ENCODE results near the gene RBMS1. TPM values are rescaled to one million over a fixed set of nuclear protein-coding genes. Genes with fewer than 3 reads are reported as not detected.

Gene RBMS1
- polyA plus RNA-seq, 1 donor from 2014 or later, result 19.2 TPM

DNA sequence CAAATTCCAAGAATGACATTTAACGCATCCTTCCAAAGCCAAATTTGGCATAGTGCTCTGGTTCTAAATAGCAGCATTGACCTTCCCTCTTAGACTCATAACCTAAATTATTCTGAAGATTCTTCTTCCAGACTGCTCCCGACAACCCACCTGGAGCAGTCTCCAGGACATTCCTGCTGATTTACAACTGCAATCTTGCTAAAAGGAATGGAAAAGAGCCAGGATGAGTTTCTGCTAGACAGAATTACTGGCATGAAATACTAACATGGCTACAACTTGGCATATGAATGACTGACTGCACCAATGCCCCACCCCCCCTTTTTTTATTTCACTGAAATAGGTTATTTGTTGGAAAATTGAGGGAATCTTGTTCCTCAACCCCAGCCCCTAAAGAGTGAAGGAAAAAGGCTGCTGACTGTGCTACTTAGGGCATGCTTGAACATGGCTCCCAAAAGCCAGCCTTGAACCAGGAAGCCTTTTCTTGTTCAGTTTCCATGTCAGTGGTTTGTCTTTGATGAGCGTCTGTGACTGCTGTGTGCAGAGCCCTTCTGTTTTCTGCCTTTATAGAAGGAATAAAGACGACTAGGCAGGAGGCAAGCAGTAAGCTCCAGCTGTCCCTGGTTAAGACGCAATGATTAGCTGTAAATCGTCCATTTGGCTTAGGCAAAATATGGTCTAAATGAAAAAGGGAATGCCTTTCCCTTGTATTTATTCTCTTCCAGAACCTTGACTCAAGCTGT lies 246.1 kb downstream of the RBMS1 start:
- peaks cover 2% of the 10 kb centered on the region for H3K27me3 Mint-ChIP-seq
- H3K9me3 Mint-ChIP-seq, result no peaks in the 10 kb centered on the region
- no peak overlapping the region for H3K27ac Mint-ChIP-seq
- H3K36me3 Mint-ChIP-seq, result no peaks in the 10 kb centered on the region
- H3K4me1 Mint-ChIP-seq, result peaks cover 0 to 3% (median 2%) of the 10 kb centered on the region in 3 donors
- H3K4me3 Mint-ChIP-seq, result no peak overlapping the region

DNA sequence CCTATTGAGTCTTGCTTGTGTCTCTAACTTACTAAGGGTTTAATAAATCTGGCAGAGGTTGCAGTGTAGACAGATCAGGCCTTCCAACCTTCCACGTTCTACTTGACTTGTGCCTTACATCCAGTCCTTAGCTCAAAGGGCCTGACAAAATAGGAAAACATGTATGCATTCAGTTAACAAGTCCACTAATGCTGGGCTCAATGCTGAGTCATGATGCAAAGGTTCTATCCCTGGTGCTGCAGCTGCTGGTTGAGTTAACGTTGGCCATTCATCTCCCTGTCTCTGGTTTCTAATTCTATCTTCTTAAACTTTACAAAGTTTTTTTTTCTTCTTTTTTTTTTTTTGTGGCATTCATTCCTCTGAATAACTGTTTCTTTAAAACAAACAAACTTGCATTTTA lies 247.3 kb downstream of the RBMS1 start:
- Mint-ChIP-seq H3K27ac (no peak overlapping the region), H3K9me3 (no peaks in the 10 kb centered on the region), H3K4me3 (no peak overlapping the region), H3K27me3 (peaks cover 2% of the 10 kb centered on the region), H3K4me1 (peaks cover 0 to 1% (median 0%) of the 10 kb centered on the region in 3 donors), H3K36me3 (no peaks in the 10 kb centered on the region)

DNA sequence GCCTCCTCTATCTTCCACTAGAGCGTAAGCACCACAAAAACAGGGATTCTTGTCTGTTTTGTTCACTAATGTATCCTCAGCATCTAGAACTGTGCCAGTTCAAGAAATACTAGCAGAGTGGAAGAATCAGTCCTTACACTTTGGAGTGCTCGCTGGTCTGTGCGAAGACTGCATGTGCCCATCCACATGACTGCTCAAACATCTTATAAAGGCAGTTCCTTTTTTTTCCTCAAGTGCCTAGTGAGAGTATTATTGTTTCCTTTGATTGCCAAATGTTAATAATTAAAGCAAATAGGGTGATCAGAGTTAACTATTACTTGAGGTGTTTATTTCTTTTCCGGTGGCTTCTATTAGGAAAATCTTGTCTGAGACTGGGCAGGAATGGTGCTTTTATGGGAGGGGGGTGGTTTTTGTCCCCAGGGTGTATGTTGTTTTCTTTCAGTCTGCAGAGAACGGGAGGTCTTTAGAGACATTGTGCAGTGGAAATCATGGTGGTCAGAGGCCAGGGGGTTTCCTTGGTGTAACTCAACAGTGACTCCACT lies 247.9 kb downstream of the RBMS1 start:
- Mint-ChIP-seq H3K27ac (no peak overlapping the region), H3K36me3 (no peaks in the 10 kb centered on the region), H3K4me1 (peaks cover 0 to 1% (median 0%) of the 10 kb centered on the region in 3 donors), H3K4me3 (no peak overlapping the region), H3K9me3 (no peaks in the 10 kb centered on the region), H3K27me3 (peaks cover 2% of the 10 kb centered on the region)

DNA sequence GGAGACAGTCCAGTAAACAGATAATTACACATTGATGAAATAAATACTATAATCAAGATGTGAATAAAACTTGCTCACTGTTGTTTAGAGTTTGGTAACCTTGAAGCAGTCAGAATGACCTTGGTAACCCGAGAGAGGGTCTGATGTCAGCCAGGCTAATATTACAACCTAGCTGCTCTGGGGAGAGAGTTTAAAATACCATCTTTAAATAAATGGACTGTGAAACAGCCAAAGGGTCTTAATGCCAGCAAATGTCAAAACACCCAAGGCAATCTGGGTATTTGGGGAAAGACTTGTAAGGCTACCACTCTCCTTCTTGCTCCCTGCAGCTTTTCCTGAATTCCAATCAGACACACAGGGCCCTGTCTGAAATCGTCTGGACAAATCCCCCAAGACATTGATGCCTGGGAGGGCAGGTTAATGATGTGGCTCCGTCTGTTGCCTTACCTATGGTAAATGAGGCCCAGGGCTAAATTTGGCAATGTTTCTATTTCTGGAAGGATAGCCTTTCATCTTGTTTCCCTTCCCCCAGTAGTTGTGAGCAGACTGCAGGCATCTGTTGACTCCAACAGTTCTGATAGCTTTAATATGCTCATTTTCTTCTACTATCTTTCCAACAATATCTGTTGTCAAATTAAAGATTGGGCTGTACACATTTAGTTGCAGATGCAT lies 250.6 kb downstream of the RBMS1 start:
- H3K4me1 Mint-ChIP-seq, result peaks cover 0 to 2% (median 1%) of the 10 kb centered on the region in 3 donors
- no peak overlapping the region for H3K4me3 Mint-ChIP-seq
- H3K27me3 Mint-ChIP-seq, result peaks cover 2% of the 10 kb centered on the region
- no peaks in the 10 kb centered on the region for H3K36me3 Mint-ChIP-seq
- no peak overlapping the region for H3K27ac Mint-ChIP-seq
- no peaks in the 10 kb centered on the region for H3K9me3 Mint-ChIP-seq

DNA sequence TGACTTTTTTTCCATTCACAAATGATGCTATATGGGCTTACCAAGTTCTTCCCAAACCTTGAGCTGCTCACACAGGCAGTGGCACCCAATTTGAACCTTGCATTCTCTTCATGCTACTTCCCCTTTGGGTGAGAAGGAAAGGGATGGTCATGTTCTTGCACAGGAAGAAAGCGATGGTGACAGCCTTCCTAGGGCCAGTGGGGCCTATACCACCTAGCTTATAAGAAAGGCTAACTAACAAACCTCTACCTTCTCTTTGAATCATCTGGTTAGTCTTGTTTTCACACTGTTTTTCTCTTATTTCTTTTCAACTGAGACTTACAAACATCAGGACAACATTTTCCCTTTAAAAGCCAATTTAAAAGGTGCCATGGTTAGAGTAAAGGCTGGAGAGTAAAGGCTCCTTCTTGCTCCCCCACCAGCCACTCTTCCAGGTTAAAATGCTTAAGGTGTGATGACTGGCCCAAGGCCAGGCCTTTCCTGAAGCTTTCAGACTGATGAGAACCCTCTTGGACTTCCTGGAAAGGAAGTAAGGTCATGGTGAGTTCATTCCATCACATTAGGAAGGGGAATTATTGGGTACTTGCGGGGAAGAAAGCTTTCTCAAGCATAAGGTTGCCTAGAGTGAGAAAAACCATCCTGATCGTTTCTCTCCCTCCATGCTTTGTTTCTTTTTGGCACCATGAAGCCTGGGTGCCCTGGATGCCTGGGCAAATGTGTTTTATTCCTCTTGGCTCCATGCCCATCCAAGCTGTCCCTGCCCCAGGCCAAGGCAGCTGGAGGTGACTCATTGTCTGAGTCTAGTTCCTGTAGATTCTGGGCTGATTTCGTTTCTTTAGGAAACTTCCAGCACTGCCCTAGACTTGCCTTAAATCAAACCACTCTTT lies 252.1 kb downstream of the RBMS1 start:
- no peak overlapping the region for H3K27ac Mint-ChIP-seq

DNA sequence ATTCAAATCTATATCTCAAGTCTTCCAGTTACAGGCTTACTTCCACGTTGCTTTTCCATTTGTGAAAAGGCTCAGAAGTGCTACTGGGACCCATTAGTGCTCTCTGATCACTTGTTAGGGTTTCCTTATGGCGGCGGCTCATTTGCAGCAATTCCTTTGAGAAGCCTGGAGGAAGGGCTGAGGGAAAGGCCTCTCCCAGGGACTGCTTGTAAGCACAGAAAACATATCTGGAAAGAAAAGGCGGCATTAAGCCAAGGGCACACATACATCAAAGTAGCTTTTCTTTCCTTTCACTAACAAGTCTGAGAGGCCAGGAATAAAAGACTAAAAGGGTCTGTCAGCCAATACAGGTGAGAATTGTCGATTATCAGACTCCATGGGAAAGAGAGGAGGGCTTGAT lies 254.2 kb downstream of the RBMS1 start:
- H3K27ac Mint-ChIP-seq, result peak overlapping the region in 1 of 3 donors; percentile 39
- no peak overlapping the region for H3K4me3 Mint-ChIP-seq
- H3K9me3 Mint-ChIP-seq, result no peaks in the 10 kb centered on the region
- H3K27me3 Mint-ChIP-seq, result peaks cover 4% of the 10 kb centered on the region
- no peaks in the 10 kb centered on the region for H3K36me3 Mint-ChIP-seq
- peaks cover 0 to 2% (median 0%) of the 10 kb centered on the region in 3 donors for H3K4me1 Mint-ChIP-seq

More for the DNA sequence above, 252.1 kb downstream of the RBMS1 start:
- no peak overlapping the region for H3K4me3 Mint-ChIP-seq
- H3K4me1 Mint-ChIP-seq, result peaks cover 0 to 2% (median 1%) of the 10 kb centered on the region in 3 donors
- H3K27me3 Mint-ChIP-seq, result peaks cover 4% of the 10 kb centered on the region
- H3K9me3 Mint-ChIP-seq, result no peaks in the 10 kb centered on the region
- H3K36me3 Mint-ChIP-seq, result no peaks in the 10 kb centered on the region

DNA sequence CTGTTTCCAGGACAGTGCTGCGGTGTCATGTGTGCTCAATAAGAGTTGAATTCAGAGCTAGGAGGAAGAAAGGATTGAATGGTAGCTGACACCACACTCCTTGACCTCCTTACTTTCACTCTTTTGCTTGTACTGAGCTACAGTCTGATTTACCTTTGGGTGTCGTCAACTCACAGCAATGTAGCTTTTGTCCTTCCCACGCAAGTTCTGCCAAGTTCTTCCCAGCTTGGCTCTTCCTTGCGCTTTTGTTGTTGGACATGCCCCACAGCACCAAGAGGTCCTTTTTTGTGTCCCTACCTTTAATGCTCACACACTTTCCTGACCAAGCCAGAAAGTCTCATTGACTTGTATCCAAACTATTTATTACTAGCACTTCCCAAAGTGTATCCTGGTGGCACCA lies 255.2 kb downstream of the RBMS1 start:
- Mint-ChIP-seq H3K9me3 (no peaks in the 10 kb centered on the region), H3K4me3 (no peak overlapping the region), H3K36me3 (no peaks in the 10 kb centered on the region), H3K27ac (peak overlapping the region in 1 of 3 donors; percentile 21), H3K4me1 (peaks cover 0 to 2% (median 0%) of the 10 kb centered on the region in 3 donors), H3K27me3 (peaks cover 4% of the 10 kb centered on the region)

DNA sequence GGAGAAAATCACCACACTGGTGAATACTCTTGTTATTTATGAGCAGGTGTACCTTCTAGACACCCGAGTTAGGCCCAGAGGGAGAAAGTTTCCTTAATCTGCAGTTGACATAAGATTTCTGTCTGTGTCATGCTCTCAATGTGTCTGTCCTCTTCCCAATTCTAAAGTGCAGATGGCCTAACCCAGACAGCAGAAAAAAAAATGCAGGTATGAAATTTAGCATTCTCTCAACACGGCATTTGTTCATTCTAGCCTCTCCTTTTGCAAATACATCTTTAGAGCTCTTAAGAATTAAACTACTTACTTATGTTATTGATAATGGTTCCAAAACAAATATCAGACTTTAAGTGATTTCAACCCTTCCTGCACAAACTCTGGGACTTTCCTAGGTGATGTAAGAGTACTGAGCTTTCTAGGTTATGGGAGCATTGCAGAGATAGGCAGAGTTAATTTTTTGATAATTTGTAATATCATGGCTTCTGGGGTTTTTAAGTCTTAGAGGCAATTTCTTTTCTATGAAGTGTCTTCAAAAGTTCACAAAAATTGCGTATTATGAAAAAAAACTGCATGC lies 260.6 kb downstream of the RBMS1 start:
- H3K4me3 Mint-ChIP-seq, result no peak overlapping the region
- H3K27ac Mint-ChIP-seq, result no peak overlapping the region
- no peaks in the 10 kb centered on the region for H3K9me3 Mint-ChIP-seq
- no peaks in the 10 kb centered on the region for H3K4me1 Mint-ChIP-seq
- H3K27me3 Mint-ChIP-seq, result peaks cover 4% of the 10 kb centered on the region
- no peaks in the 10 kb centered on the region for H3K36me3 Mint-ChIP-seq

DNA sequence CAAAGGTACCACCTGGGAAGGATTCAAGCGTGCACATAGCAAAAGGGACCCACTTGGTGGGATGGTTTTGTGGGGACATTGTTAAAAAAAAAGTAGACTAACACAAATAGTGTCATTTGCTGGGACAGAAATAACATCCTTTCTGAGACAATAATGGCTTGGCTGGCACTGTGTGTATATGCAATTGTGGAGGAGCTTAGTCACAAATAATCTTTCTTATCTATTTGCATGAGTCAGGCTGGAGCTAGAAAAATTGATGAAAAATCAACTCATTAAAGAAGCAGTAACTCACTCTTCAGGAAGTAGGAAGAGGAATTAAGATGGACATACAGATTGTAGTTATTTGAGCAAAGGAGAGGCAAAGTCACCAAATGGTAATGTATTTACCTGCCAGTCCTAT lies 264.0 kb downstream of the RBMS1 start:
- H3K4me1 Mint-ChIP-seq, result peaks cover 0 to 4% (median 2%) of the 10 kb centered on the region in 3 donors
- H3K4me3 Mint-ChIP-seq, result no peak overlapping the region
- no peak overlapping the region for H3K27ac Mint-ChIP-seq
- no peaks in the 10 kb centered on the region for H3K27me3 Mint-ChIP-seq
- no peaks in the 10 kb centered on the region for H3K36me3 Mint-ChIP-seq
- no peaks in the 10 kb centered on the region for H3K9me3 Mint-ChIP-seq

DNA sequence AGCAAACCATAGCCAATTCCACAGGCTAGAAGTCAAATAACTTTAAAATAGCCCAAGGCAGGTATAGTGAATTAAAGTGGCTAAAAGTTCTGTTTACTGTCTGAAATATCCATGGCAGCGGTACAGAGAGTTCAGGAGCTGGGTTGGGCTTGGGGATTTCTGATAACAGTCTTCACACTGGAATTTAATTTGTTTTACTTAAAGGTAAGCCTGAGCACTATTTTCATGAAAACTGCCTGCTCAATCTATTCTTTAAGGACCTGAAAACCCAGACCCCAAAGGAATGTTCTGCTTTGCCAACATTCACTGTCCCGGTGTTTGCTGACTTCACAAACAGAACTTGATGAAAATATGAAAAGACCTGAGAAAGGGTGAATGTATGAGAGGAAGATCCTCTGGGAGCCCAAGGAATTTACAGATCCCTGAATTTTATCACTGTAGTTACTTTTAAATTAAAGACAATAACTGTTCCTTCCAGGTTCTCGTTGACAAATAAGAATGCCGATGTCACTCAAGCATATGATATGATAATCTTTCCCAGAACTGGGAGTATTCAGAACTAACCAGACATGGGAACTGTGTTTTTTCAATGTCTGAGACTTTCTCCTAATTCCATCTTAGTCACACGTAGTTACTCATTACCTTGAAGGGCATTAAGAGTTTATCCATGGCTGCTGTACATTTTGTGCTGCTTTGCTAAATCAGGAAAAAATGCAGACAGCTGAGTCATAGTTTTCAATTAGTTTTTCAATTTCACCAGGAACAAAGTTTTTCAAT lies 265.3 kb downstream of the RBMS1 start:
- H3K27ac Mint-ChIP-seq, result no peak overlapping the region
- H3K36me3 Mint-ChIP-seq, result no peaks in the 10 kb centered on the region
- no peaks in the 10 kb centered on the region for H3K27me3 Mint-ChIP-seq
- no peaks in the 10 kb centered on the region for H3K9me3 Mint-ChIP-seq
- peaks cover 4 to 7% (median 4%) of the 10 kb centered on the region in 3 donors for H3K4me1 Mint-ChIP-seq
- no peak overlapping the region for H3K4me3 Mint-ChIP-seq

DNA sequence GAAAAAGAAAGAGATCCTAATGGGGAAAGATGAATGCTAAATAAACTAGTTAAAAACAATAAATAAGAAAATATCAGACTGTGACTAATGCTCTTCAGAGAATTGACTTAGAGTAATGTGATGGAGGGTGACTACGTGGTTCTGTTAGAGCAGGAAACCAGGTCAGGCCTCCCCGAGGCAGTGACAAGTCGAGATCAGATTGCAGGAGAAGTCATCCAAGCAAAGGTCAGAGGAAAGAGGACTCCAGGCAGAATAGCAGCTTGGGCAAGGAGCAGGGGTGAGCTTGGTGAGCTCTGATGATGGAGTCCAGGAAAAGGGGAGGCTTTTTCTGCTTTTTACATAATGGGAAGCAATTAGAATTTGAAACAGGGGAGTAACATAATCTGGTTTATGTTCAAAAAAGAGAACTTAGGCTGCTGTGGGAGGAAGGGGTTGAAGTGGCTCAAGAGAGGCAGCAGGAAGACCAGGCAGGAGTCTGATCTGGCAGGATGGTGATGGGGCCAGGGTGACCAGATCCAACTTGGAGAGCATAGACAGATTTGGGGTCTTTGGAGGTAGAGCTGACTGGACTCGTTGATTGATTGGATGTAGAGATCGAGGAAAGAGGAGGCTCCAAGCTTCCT lies 266.2 kb downstream of the RBMS1 start:
- Mint-ChIP-seq H3K4me3 (no peak overlapping the region), H3K9me3 (no peaks in the 10 kb centered on the region), H3K27ac (no peak overlapping the region), H3K4me1 (peaks cover 4 to 7% (median 4%) of the 10 kb centered on the region in 3 donors), H3K27me3 (no peaks in the 10 kb centered on the region), H3K36me3 (no peaks in the 10 kb centered on the region)

DNA sequence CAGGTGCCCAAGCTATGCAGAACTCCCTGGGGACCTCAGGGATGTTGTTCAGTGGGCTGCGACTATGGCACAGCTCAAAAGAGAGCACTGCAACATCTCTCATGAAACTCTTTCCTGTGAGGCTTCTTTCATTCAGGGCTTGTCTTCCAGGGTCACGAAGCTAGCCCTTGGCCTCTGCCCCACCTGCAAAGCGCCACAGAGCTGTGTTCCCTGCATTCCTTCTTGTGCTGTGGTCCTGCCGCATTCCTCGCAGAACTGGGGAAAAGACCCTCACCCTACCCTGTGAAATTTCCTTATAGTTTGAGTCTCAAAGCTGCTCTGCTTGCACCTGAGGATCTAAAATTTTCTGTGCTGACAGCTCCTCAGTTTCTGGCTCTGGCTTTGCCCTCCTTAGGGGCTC lies 267.2 kb downstream of the RBMS1 start:
- Mint-ChIP-seq H3K4me3 (no peak overlapping the region), H3K27me3 (no peaks in the 10 kb centered on the region), H3K9me3 (no peaks in the 10 kb centered on the region), H3K4me1 (peaks cover 4 to 7% (median 4%) of the 10 kb centered on the region in 3 donors), H3K27ac (no peak overlapping the region), H3K36me3 (no peaks in the 10 kb centered on the region)

DNA sequence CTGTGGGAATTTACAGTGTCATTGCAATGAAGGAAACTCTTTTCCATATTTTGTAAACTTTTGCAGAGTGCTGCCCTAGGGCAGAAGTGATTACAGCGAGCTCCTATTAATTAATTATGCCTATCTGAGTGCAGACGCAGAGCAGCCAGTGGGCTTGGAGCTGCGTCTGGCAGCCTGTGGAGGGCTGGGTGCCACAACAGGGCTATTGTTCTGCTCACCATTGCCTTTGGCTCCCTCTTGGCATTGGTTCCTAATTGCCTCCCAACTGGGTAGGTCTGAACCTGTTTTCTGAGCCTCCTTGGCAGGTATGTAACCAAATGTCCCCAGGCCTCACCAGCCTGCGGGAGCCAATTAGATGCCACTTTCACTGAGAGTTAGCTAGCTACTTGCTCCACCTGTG lies 267.9 kb downstream of the RBMS1 start:
- Mint-ChIP-seq H3K9me3 (no peaks in the 10 kb centered on the region), H3K27me3 (no peaks in the 10 kb centered on the region), H3K4me3 (no peak overlapping the region), H3K4me1 (peaks cover 4 to 7% (median 4%) of the 10 kb centered on the region in 3 donors), H3K27ac (no peak overlapping the region), H3K36me3 (no peaks in the 10 kb centered on the region)

DNA sequence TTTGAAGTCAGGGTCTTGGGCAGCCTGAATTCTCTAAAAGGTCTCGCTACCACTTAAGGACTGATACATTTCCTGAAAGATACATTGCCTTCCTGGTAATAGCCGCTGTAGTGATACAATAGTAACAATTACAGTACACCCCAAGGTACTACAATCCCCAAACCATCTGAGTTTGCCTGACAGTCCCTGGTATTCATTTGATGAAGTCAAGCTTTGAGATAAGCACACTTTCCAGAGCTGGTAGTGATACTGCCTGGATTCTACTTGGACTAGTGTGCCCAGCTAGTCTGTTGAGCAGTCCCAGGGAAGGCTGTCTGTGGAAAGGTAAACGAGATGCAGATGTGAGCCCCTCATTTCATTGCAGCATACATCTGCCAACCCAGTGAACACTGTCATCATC lies 269.1 kb downstream of the RBMS1 start:
- no peaks in the 10 kb centered on the region for H3K27me3 Mint-ChIP-seq
- no peak overlapping the region for H3K27ac Mint-ChIP-seq
- no peak overlapping the region for H3K4me3 Mint-ChIP-seq
- H3K4me1 Mint-ChIP-seq, result peaks cover 4 to 7% (median 4%) of the 10 kb centered on the region in 3 donors
- no peaks in the 10 kb centered on the region for H3K9me3 Mint-ChIP-seq
- H3K36me3 Mint-ChIP-seq, result no peaks in the 10 kb centered on the region
